IMR-90 (cell line): Measurements from ENCODE around the gene ERGIC2. TPM values are rescaled to one million over a fixed set of nuclear protein-coding genes. Genes with fewer than 3 reads are reported as not detected.

Source experiments
- ATAC-seq: fragments of 200-7000 bp; cut with Tn5 transposase; 2 replicates; pipeline ENCODE4 v1.9.1; 2020; ENCODE audit warnings: low read depth, mild to moderate bottlenecking, moderate library complexity
- BruUV-seq: library from RNA; stranded (reverse); fragments of 400-500 nt; replicated peaks from 2 replicates; lab custom pipeline; 2021; lab: Mats Ljungman, UMichigan
- CTCF ChIA-PET: fragments of 300-600 bp; formaldehyde crosslinking; extraction: SDS; loops from one replicate; lab custom pipeline; 2021; ENCODE audit warnings: antibody characterized with exemption; lab: Yijun Ruan, JAX
- POLR2A ChIA-PET: fragments of 300-600 bp; sonication (Branson Sonifier 250); formaldehyde crosslinking; loops from one replicate; lab custom pipeline; 2022; ENCODE audit warnings: antibody characterized with exemption; ENCODE audit not compliant: unreplicated experiment; lab: Charles Lee
- DNase-seq: peaks from one replicate; pipeline ENCODE4 v3.0.0; 2013
- H2AFZ ChIP-seq: replicated peaks from 2 replicates; pipeline ENCODE3; 2013; ENCODE audit warnings: low read length, mild to moderate bottlenecking; ENCODE audit not compliant: poor library complexity
- H2AK5ac ChIP-seq: 2 replicates; pipeline ENCODE4 v1.6.1; 2013; ENCODE audit warnings: low read depth, low read length, inconsistent platforms
- H2AK9ac ChIP-seq: replicated peaks from 2 replicates; pipeline ENCODE3; 2013; ENCODE audit warnings: mild to moderate bottlenecking, low read depth, low read length, moderate library complexity; ENCODE audit not compliant: poor library complexity
- H2BK120ac ChIP-seq: 2 replicates; pipeline ENCODE4 v1.6.1; 2013; ENCODE audit warnings: low read depth, low read length, inconsistent platforms
- H2BK15ac ChIP-seq: 3 replicates; pipeline ENCODE4 v1.6.1; 2013; ENCODE audit warnings: low read depth, low read length, inconsistent platforms
- H2BK20ac ChIP-seq: 2 replicates; pipeline ENCODE4 v1.6.1; 2013; ENCODE audit warnings: low read depth, mild to moderate bottlenecking, inconsistent platforms, low read length, moderate library complexity
- H2BK5ac ChIP-seq: 2 replicates; pipeline ENCODE4 v1.6.1; 2013; ENCODE audit warnings: mild to moderate bottlenecking, low read depth, low read length, inconsistent platforms; ENCODE audit not compliant: poor library complexity, severe bottlenecking
- H3K14ac ChIP-seq: replicated peaks from 2 replicates; pipeline ENCODE4 v1.6.1; 2013; ENCODE audit warnings: low read depth, low read length, inconsistent platforms
- H3K18ac ChIP-seq: 2 replicates; pipeline ENCODE4 v1.6.1; 2013; ENCODE audit warnings: low read depth, low read length, control low read depth
- H3K23ac ChIP-seq: 2 replicates; pipeline ENCODE4 v1.6.1; 2013; ENCODE audit warnings: low read depth, low read length, inconsistent platforms
- H3K27ac ChIP-seq: 2 replicates; pipeline ENCODE4 v1.5.1; 2013; ENCODE audit warnings: mild to moderate bottlenecking, control low read depth, low read length; ENCODE audit not compliant: insufficient read depth
- H3K27me3 ChIP-seq: 2 replicates; pipeline ENCODE4 v1.6.1; 2013; ENCODE audit warnings: low read length; ENCODE audit not compliant: control insufficient read depth, insufficient read depth
- H3K36me3 ChIP-seq: 2 replicates; pipeline ENCODE4 v1.6.1; 2013; ENCODE audit warnings: low read length, mixed read lengths; ENCODE audit not compliant: control insufficient read depth, insufficient read depth
- H3K4ac ChIP-seq: 2 replicates; pipeline ENCODE4 v1.6.1; 2013; ENCODE audit warnings: low read depth, low read length, inconsistent platforms
- H3K4me1 ChIP-seq: 2 replicates; pipeline ENCODE4 v1.6.1; 2013; ENCODE audit warnings: low read length, mixed read lengths; ENCODE audit not compliant: control insufficient read depth, insufficient read depth
- H3K4me2 ChIP-seq: 2 replicates; pipeline ENCODE4 v1.6.1; 2013; ENCODE audit warnings: low read depth, mild to moderate bottlenecking, control low read depth, low read length, moderate library complexity
- H3K4me3 ChIP-seq: 2 replicates; pipeline ENCODE4 v1.5.1; 2013; ENCODE audit warnings: low read depth, mild to moderate bottlenecking, control low read depth, low read length, moderate library complexity; ENCODE audit not compliant: insufficient read depth
- H3K56ac ChIP-seq: 2 replicates; pipeline ENCODE4 v1.6.1; 2013; ENCODE audit warnings: low read length, inconsistent platforms; ENCODE audit not compliant: insufficient read depth; ENCODE audit errors: extremely low read depth
- H3K79me1 ChIP-seq, 2 experiments: 2 replicates each; pipeline ENCODE4 v1.6.1; 2013; ENCODE audit warnings: low read length in 2 of 2, inconsistent platforms in 1 of 2, low read depth in 1 of 2
- H3K9ac ChIP-seq: 2 replicates; pipeline ENCODE4 v1.6.1; 2013; ENCODE audit warnings: low read depth, low read length, control low read depth
- H3K9me1 ChIP-seq: 2 replicates; pipeline ENCODE4 v1.6.1; 2013; ENCODE audit warnings: low read length, inconsistent platforms; ENCODE audit not compliant: insufficient read depth
- H3K9me3 ChIP-seq: 2 replicates; pipeline ENCODE4 v1.6.1; 2013; ENCODE audit warnings: low read length; ENCODE audit not compliant: control insufficient read depth, insufficient read depth
- H4K20me1 ChIP-seq: 2 replicates; pipeline ENCODE4 v1.6.1; 2013; ENCODE audit warnings: low read length, inconsistent platforms; ENCODE audit not compliant: insufficient read depth
- H4K5ac ChIP-seq: 2 replicates; pipeline ENCODE4 v1.6.1; 2013; ENCODE audit warnings: mild to moderate bottlenecking, low read depth, low read length, control low read depth
- H4K8ac ChIP-seq, 2 experiments: 2 replicates each; pipeline ENCODE4 v1.6.1; 2013; ENCODE audit warnings: low read depth in 2 of 2, low read length in 2 of 2, control low read depth in 1 of 2, inconsistent platforms in 1 of 2
- H4K91ac ChIP-seq: 2 replicates; pipeline ENCODE4 v1.6.1; 2013; ENCODE audit warnings: low read depth, low read length, inconsistent platforms; ENCODE audit not compliant: insufficient read depth
- BHLHE40 ChIP-seq: fragments of 150-350 bp; IDR thresholded peaks from 2 replicates; pipeline ENCODE4 v1.6.1; 2016; ENCODE audit warnings: mild to moderate bottlenecking, low read depth, low read length
- CEBPB ChIP-seq: IDR thresholded peaks from 2 replicates; pipeline ENCODE4 v1.6.1; 2012; ENCODE audit warnings: low read depth, low read length, improper control_type of control experiment
- CHD1 ChIP-seq: IDR thresholded peaks from 2 replicates; pipeline ENCODE4 v1.6.1; 2012; ENCODE audit warnings: low read depth, low read length, improper control_type of control experiment
- CTCF ChIP-seq: conservative IDR thresholded peaks from 2 replicates; pipeline ENCODE4 v1.5.1; 2012; ENCODE audit warnings: mild to moderate bottlenecking, low read depth, low read length, improper control_type of control experiment
- ELK1 ChIP-seq: fragments of 150-350 bp; IDR thresholded peaks from 2 replicates; pipeline ENCODE4 v1.6.1; 2016; ENCODE audit warnings: low read depth, mild to moderate bottlenecking, low read length, moderate library complexity, borderline replicate concordance
- FOS ChIP-seq: fragments of 150-350 bp; IDR thresholded peaks from 2 replicates; pipeline ENCODE4 v1.6.1; 2016; ENCODE audit warnings: low read depth, low read length
- MAFK ChIP-seq: IDR thresholded peaks from 2 replicates; pipeline ENCODE4 v1.6.1; 2012; ENCODE audit warnings: low read depth, low read length, improper control_type of control experiment
- MAZ ChIP-seq: IDR thresholded peaks from 2 replicates; pipeline ENCODE4 v1.6.1; 2012; ENCODE audit warnings: low read depth, mild to moderate bottlenecking, low read length, improper control_type of control experiment, moderate library complexity, borderline replicate concordance
- MXI1 ChIP-seq: IDR thresholded peaks from 2 replicates; pipeline ENCODE4 v1.6.1; 2012; ENCODE audit warnings: low read depth, mild to moderate bottlenecking, low read length, moderate library complexity, borderline replicate concordance
- NFE2L2 ChIP-seq: fragments of 150-350 bp; IDR thresholded peaks from 2 replicates; pipeline ENCODE4 v1.6.1; 2016; ENCODE audit warnings: low read depth, mild to moderate bottlenecking, low read length
- RAD21 ChIP-seq: IDR thresholded peaks from 2 replicates; pipeline ENCODE4 v1.6.1; 2012; ENCODE audit warnings: low read length, improper control_type of control experiment
- RCOR1 ChIP-seq: IDR thresholded peaks from 2 replicates; pipeline ENCODE4 v1.6.1; 2012; ENCODE audit warnings: mild to moderate bottlenecking, low read length, improper control_type of control experiment; ENCODE audit not compliant: insufficient replicate concordance
- RFX5 ChIP-seq: IDR thresholded peaks from 2 replicates; pipeline ENCODE4 v1.8.0; 2012; ENCODE audit warnings: low read depth, mild to moderate bottlenecking, low read length, moderate library complexity
- SMC3 ChIP-seq: fragments of 150-350 bp; IDR thresholded peaks from 2 replicates; pipeline ENCODE4 v1.6.1; 2016; ENCODE audit warnings: low read depth, mild to moderate bottlenecking, antibody characterized with exemption, low read length, moderate library complexity
- USF2 ChIP-seq: fragments of 150-350 bp; IDR thresholded peaks from 2 replicates; pipeline ENCODE4 v1.6.1; 2017; ENCODE audit warnings: mild to moderate bottlenecking, antibody characterized with exemption, low read length, low read depth
- WGBS, 2 experiments: methylation state at CpG; one replicate each; pipeline versions ENCODE4 v1.1.5 to v1.1.7; 2013; ENCODE audit warnings: missing lambda C conversion rate in 2 of 2; ENCODE audit not compliant: insufficient read length in 1 of 2; ENCODE audit errors: extremely low coverage in 2 of 2; 5-methylcytosine and 5-hydroxymethylcytosine counted together
- dilution Hi-C: fragments of 300-500 bp; cut with HindIII; formaldehyde crosslinking; loops from one replicate; pipeline ENCODE4 v1.14.3; 2018; ENCODE audit warnings: low sequenced_read_pairs; ENCODE audit not compliant: unreplicated experiment
- in situ Hi-C: fragments of 300-500 bp; cut with MboI; formaldehyde crosslinking; loops from 3 replicates; pipeline ENCODE4 v1.14.3; 2019; ENCODE audit warnings: low sequenced_read_pairs, inconsistent platforms, mixed read lengths
- intact Hi-C: fragments of 100-400 bp; cut with micrococcal nuclease; formaldehyde crosslinking; loops from 2 replicates; pipeline ENCODE4 v1.10.0; 2022
- polyA plus RNA-seq, 3 experiments: library from polyadenylated mRNA; depleted of rRNA; stranded (reverse); fragments of >200 nt; gene quantifications; 2 replicates each; pipeline ENCODE4 v1.2.3, GENCODE V29; 2012; ENCODE audit warnings: low replicate concordance in 1 of 3
- total RNA-seq: library from RNA; depleted of rRNA; stranded (reverse); fragments of >200 nt; gene quantifications from 2 replicates; pipeline ENCODE4 v1.2.3, GENCODE V29; 2012

ERGIC2 gene
- total and polyA plus RNA-seq, 2 of the 4 experiments (the other 2 are of a cell fraction) = 41.0 to 45.3 TPM

- no peaks in the 10 kb centered on the region for H3K9me1 ChIP-seq
- H2AFZ ChIP-seq = no peak overlapping the region
- H3K36me3 ChIP-seq = no peaks in the 10 kb centered on the region
- 84% methylated on average over 41 of the region's 65 CpGs; no CpG with 5 or more reads in 1 of the 2 experiments for WGBS, 2 experiments
- no peaks in the 10 kb centered on the region for H3K27me3 ChIP-seq
- ATAC-seq (no peak), DNase-seq (no peak)
- no peak overlapping the region for H2BK5ac ChIP-seq
- ChIA-PET POLR2A (no interaction called here), CTCF (no interaction called here)
- peak overlapping the region; percentile 67; the same call in 1 of the 2 replicates for H2AK5ac ChIP-seq
- H3K27ac ChIP-seq = no peak overlapping the region
- H3K14ac ChIP-seq = no peak overlapping the region
- no peak overlapping the region for H4K8ac ChIP-seq
- H2BK15ac ChIP-seq = no peak overlapping the region
- no peak overlapping the region for H3K56ac ChIP-seq
- TF ChIP-seq SMC3 = no peak
- TF ChIP-seq MAFK = no peak
- no peak for TF ChIP-seq RAD21
- no peak for TF ChIP-seq BHLHE40
- no peak for TF ChIP-seq MXI1
- TF ChIP-seq RCOR1 = no peak
- no peak for TF ChIP-seq CEBPB
- TF ChIP-seq MAZ = no peak
- no peak for TF ChIP-seq FOS
- no peak for TF ChIP-seq RFX5
- TF ChIP-seq ELK1 = no peak
- no peak for TF ChIP-seq USF2
- TF ChIP-seq NFE2L2 = no peak
- no peak for TF ChIP-seq CHD1
- TF ChIP-seq CTCF = no peak
- dilution Hi-C loops (no loop called here), intact Hi-C loops (no loop called here), in situ Hi-C loops (no loop called here)
- no peak overlapping the region for H3K23ac ChIP-seq
- H3K79me1 ChIP-seq = no peaks in the 10 kb centered on the region
- H3K9me3 ChIP-seq = no peaks in the 10 kb centered on the region
- no TSS peak for BruUV-seq
- H4K5ac ChIP-seq = no peak overlapping the region
- H2BK120ac ChIP-seq = peak overlapping the region; percentile 32; the same call in 1 of the 2 replicates
- no peaks in the 10 kb centered on the region for H4K20me1 ChIP-seq
- H2AK9ac ChIP-seq = no peak overlapping the region
- no peak overlapping the region for H3K4ac ChIP-seq
- no peak overlapping the region for H2BK20ac ChIP-seq
- no peak overlapping the region for H3K4me2 ChIP-seq
- no peak overlapping the region for H3K18ac ChIP-seq
- H3K9ac ChIP-seq = no peak overlapping the region
- peak overlapping the region; percentile 47; the same call in 1 of the 2 replicates for H4K91ac ChIP-seq
- no peak overlapping the region for H3K4me3 ChIP-seq
- H3K4me1 ChIP-seq = no peaks in the 10 kb centered on the region
Measured at GRCh38 chr12:29389295-29389919, 8.4 kb upstream of the ERGIC2 start.
